Activated CD8-positive, alpha-beta memory T cell treated with anti-CD3 and anti-CD28 coated beads for 4 hours (primary cell): ENCODE measurements around the gene NRL.

Source experiments
- DNase-seq, 2 donors: peaks; one replicate each; pipeline ENCODE4 v3.0.0-alpha.2; 2020; ENCODE audit warnings: low read depth in 2 of 2

The NRL gene

DNA sequence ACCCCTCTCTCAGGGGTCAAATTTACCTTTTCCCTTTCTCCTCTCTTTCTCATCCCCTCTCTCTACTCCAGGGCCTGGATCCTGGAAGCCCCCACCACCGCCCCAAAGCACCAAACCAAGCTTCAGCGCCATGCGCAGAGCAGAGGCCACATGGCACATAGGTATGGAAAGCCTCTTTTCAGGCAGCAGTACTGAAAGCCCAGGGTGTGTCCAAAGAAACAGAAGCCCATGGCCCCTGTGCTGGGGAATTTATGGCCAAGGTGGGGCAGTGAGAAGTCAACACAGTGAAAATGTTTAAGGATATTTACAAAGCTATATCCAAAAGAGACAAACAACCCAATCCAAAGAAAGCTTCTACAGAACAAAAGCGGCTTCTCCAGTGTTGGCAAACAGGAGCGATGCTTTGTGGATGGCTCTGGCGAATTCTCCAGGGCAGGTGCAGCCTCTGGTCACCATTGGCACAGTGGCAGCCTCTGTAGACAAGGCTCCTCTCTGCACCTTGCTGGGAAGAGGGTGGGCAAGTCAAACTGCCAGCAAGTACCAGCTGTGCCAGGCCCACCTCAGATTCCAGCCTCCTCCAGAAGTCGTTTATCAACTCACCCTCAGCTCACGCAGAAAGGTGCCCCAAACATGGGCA lies 48.1 kb downstream of the NRL start:
- DNase-seq, result no peak

DNA sequence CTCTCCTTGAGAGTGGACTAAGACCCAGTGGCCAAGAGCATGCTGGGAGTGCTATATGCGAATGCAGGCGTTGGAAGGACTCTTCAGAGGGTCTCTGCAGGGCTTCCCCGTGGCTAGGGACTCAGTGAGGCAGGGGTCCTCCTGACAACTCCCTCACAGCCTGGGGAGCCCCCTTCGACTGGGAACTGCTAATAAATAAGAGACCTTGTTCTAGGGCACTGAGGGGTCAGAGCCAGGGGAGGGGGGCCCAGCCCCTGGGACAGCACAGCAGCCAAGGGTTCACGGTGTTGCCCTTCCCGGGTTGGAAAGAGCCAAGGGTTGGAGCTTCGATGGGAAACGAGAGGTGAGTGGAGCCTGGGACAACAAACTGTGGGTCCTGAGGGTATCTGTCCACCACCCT lies 49.3 kb downstream of the NRL start:
- no peak for DNase-seq

DNA sequence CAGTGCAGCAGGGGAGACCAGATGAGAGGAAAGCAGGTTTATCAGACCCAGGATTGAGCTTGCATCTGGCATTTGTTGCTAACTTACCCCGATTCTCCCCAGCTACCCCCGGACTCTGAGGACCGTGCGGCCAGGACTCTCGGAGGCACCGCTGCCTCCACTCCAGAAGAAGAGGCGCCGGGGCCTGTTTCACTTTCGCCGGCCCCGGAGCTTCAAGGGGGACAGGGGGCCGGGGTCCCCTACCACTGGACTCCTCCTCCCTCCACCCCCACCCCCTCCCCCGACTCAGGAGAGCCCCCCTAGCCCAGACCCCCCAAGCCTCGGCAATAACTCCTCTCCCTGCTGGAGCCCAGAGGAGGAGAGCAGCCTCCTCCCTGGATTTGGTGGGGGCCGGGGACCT lies 49.9 kb downstream of the NRL start:
- DNase-seq, result no peak

DNA sequence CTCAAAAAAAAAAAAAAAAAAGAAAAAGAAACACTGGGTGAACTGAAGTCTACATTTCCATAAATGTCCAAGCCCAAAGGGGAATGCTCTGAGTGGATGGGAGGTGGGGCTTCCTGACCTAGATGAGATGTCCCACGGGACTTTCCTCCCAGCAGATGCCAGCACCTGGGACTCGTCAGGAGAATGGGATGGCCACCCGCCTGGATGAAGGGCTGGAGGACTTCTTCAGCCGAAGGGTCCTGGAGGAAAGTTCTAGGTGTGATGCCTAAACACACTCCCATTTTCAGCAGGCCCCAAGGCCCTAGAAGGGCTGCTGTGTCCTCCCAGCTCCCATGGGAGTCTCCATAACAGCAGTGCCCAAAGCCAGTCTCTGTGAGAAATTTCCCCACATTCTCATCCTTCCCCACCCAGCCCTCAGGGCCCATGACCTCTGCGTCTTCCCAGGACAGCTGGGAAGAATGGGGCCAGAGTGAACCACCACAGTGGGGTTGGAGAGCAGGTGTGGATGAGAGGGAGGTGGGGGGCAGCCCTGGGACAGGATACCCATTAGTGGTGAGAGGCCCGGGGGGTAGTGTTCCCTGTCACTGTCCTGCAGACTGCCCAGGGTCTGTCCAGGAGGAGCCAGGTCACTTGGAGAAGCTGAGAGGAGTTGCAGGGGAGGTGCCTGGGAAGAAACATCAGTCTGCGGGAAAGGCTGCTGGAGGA lies 50.5 kb downstream of the NRL start:
- no peak for DNase-seq

DNA sequence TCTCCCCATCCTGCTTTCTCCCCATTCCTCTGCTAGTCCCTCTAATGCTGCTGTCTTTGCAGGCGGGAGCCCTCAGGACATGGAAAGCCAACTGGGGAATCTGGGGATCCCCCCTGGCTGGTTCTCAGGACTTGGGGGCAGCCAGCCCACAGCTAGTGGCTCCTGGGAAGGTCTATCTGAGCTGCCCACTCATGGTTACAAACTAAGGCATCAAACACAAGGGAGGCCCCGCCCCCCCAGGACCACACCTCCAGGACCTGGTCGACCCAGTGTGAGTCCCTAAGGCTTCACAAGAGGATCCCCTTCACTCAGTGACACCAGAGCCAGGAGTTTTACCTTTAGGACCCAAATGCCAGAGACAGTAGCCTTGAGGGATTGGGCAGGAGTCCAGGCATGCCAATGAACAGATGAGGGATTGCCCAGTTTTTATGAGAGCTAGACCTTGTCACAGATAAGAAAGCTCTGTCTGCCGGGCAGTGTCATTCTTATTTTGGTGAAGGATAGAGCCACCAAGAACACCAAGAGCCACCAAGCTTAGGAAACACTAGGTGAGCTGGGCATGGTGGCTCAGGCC lies 51.4 kb downstream of the NRL start:
- DNase-seq, result no peak

DNA sequence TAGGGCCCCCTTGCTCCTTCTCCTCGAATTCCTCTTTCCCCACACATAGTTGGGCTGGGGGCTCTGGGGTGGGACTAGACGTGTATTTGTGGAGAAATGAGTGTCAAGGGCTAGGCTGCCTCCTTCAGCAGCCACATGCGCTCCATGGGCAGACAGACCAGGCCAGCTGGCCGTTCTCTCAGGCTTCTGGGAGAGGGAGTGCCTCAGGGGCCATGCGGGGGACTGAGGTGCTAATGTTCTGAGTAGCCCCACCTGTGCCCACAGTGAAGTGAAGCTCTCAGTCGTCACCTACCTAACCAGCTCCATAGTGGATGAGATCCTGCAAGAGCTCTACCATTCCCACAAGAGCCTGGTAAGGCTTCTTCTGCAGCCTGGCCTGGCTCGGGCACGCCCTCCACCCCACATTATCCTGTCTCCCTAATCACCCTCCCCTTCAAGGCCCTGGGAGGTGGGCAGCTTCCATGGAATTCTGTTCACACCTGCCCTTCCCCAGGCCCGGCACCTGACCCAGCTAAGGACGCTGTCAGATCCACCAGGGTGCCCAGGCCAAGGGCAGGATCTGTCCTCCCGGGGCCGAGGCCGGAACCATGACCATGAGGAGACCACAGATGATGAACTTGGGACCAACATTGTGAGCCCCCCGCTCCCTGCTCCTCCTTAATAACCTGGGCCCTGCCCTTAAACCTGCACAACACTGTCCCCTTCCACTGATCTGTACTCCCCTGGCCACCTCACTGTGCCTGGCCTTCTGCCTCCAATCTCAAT lies 52.4 kb downstream of the NRL start:
- no peak for DNase-seq

DNA sequence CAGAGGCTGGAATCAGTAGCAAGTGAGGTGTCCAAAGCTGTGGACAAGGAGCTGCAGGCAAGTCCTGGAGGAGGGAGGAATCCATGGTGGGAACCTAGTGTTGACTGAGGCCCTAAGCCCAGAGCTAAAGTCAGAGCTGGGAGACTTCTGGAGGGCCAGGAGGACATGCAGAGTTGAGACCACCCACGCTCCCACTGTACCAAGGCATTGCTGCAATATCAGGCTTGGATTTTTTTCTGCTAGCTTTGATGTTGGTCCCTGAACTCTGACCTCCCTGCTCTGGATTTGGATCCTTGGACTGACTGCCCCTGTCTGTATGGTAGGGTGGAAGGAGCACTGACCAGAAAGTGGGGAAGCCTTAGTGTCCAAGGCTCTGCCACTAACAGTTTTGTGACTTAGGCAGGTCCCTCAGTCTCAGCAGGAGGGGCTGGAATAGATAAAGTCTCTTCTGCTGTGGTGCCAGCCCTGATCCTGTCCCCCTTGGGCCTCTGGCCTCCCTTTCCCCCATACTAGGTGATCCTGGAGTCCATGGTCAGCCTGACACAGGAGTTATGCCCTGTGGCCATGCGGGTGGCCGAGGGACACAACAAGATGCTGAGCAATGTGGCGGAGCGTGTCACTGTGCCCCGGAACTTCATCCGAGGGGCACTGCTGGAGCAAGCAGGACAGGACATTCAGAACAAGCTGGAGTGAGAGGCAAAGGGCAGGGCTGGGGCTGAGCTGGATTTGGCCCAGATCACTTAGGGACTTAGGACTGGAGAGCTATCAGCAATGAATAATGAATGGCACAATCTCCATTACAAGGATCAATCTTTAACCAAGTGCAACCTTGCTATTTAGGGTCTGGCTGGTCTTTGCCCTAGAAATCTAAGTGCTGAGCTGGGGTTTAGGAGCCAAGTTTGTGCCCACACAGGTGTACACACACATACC lies 53.5 kb downstream of the NRL start:
- no peak for DNase-seq

DNA sequence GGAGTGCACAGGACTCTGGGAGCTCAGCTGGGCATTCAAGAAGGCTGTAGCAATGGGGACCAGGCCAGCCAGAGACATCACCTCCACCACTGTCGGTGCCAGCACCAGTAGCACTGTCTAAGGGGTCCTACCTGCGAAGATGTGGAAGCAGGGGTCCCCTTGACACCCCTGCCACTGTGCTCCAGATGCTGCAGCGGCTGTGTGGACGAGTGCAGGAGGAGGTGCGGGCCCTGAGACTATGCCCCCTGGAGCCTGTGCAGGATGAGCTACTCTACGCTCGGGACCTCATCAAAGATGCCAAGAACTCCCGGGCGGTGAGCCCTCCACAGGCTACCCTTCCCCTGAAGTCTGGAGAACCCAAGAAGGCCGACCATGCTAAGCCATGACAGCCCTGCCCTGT lies 54.3 kb downstream of the NRL start:
- no peak for DNase-seq

DNA sequence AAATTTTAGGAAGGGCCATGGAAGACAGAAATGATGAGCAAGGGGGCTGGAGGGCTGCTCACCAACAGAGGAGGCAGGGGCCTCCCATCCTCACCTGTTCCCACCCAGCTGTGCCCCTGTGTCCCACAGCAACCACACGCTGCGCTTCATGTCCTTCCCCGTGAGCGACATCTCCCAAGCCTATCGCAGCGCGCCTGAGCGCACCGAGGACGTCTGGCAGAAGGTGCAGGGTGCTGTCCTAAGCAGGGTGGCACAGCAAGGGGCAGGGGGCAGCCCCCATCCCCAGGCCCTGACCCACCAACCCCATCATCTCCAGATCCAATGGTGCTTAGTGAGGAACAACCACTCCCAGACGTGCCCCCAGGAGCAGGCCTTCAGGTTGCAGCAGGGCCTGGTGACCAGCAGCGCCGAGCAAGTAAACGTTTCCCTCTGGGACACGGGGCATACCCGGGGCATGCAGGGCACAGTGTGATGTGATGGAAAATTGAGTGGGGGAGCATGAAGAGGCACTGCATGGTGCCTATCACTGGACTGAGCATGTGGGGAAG lies 54.8 kb downstream of the NRL start:
- DNase-seq, result no peak

DNA sequence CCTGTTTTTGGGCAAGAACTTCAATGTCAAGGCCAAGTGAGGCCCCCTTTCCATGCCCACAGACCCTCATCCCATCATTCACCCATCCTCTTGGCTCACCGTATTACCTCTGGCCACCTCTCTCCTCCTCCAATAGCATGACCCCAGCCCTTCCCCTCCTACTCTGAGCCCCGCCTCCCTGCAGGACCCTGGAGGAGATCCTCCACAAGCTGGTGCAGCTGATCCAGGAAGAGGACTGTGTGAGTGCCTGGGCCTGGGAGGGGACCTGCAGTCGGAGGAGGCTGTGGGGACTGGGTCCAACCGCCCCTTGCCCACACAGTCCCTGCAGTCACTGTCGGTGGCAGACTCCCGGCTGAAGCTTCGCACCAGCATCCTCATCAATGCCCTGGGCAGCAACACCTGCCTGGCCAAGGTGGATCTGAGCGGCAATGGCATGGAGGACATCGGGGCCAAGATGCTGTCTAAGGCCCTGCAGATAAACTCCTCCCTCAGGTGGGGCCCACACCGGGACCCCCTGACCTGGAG lies 55.7 kb downstream of the NRL start:
- DNase-seq, result no peak

DNA sequence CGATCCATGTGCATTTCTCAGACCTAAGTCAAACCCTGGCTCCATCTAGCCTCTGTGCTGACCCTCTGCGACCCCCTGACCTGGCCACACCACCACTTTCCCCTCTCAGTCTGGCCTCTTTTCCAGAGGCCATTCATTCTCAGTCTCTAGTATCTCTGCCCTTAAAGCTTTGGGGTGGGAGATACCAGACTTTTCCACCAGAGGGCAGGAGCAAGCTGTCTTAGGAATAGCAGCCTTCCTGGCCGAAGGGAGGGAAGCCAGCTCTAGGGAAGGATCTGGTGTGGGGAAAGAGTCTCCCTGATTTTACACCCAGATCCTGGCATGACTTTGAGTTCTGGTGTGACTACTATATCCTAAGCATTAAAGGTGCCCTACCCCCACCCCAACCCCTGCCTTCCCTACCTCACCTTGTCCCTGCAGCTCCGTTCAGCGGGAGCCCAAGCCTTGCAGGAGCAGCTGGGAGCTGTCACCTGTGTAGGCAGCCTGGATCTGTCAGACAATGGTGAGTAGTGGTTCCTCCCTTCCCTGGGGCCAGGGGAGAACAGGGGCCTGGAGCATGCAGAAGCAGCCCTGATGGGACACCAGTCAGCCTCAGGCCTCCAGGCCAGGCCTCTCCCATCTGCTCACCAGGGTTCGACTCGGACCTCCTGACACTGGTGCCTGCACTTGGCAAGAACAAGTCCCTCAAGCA lies 56.3 kb downstream of the NRL start:
- DNase-seq, result no peak

DNA sequence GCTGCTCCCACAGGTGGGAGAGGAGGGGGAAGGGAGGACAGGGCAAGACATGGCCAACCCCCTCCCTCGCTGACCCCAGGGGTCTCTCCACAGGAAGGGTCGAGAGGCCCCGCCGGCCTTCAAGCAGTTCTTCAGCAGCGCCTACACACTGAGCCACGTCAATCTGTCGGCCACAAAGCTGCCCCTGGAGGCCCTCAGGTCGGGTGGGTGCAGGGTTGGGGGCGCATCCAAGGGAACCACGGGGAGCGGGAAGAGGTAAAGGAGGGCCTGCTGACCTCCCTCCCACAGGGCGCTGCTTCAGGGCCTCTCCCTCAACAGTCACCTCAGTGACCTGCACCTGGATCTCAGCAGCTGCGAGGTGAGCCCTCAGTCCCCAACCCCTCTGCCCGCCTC lies 56.9 kb downstream of the NRL start:
- no peak for DNase-seq

DNA sequence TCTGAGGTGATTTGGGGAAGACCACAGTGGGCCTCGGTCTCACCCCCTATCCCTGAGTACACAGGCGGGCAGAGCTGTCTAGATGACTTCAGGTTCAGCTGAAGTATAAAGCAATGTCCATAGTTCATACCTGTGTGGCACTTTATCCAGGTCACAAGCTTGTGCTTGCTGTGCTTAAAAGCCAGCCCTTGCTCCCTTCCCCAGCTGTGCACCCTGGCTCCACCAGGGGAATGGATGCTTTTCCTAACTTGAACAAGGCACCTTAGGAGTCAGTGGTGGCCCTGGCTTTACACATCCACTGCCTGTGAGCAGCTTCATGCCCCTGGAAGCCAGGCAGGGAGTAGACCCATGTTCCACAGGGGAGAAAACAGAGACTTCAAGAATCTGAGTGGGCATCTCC lies 57.5 kb downstream of the NRL start:
- no peak for DNase-seq

DNA sequence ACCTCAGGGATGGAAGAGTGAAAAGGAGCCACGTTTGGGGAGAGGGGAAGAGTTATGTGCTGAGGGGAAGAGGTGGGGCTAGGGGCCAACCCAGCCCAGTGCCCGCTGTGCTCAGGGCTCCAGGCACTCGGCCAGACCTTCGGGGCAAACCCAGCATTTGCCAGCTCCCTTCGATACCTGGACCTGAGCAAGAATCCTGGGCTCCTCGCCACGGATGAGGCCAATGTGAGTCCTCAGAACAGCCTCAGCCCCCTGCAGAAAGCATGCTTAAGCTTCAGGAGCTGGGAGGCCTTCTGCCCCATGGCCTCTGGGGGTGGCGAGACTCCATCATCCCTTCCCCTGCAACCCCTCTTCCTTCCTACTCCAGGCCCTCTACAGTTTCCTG lies 58.0 kb downstream of the NRL start:
- DNase-seq, result no peak

DNA sequence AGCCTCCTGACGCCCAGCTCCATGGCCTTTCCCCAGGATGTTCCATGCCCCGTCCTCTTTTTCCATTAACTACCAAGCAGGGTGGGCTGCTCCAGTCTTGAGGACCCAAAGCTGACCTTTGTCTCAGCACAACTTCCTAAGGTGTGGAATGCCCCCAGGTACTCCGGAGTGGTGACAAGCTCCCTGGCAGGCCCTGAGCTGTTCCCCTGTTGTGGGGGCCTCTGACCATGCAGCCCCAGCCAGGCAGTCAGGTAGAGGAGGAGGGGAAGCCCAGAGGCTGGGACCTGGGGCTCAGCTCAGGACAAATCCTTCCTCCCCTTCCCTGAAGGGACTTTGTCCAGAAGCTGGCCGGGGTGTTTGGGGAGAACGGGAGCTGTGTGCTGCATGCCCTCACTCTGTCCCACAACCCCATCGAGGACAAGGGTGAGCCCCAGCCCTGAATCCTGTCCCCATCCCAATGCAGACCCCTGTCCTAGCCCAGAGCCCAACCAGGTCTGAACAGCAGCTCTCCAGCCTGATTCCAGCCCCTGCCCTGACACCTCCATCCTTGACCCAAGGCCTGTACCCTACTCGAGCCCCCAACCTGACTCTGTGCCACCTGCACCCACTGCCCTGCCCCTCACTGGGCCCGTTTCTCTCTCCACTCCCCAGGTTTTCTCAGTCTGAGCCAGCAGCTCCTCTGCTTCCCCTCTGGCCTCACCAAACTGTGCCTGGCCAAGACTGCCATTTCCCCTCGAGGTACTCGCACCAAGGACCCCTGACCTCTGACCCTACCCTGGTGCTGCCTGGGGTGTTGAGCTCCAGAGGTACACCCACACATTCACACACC lies 58.6 kb downstream of the NRL start:
- no peak for DNase-seq

DNA sequence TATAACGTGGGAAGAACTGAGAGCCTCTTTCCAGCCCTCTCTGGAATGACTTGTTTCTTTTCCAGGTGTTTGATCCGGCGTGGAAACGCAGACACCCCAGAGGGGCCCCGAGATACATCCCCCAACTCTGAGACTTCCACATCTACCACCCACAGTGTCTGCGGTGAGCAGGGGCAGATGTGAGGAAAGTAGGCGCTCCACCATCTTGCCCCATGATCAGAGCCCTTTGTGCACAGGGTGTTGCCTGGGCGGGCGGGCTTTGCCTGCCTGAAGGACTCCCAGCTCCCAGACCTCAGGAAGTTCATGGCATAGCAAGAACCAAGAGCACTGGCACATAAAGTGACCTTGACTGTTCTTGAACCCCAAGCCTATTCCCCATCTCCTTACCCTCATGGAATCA lies 60.1 kb downstream of the NRL start:
- no peak for DNase-seq

DNA sequence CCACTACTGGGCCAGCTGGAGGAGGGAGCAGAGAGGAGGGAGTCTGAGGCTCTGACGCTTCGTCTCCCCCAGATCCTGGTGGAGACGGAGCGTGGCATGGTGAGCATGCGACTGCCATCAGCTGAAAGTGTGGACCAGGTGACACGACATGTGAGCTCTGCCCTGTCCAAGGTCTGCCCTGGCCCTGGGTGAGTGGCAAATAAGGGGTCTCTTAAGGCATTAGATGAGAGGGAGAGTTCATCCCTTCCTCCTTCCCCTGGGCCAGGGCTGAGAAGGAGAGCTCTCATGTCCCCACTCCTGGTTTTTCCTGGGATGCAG lies 60.5 kb downstream of the NRL start:
- no peak for DNase-seq

DNA sequence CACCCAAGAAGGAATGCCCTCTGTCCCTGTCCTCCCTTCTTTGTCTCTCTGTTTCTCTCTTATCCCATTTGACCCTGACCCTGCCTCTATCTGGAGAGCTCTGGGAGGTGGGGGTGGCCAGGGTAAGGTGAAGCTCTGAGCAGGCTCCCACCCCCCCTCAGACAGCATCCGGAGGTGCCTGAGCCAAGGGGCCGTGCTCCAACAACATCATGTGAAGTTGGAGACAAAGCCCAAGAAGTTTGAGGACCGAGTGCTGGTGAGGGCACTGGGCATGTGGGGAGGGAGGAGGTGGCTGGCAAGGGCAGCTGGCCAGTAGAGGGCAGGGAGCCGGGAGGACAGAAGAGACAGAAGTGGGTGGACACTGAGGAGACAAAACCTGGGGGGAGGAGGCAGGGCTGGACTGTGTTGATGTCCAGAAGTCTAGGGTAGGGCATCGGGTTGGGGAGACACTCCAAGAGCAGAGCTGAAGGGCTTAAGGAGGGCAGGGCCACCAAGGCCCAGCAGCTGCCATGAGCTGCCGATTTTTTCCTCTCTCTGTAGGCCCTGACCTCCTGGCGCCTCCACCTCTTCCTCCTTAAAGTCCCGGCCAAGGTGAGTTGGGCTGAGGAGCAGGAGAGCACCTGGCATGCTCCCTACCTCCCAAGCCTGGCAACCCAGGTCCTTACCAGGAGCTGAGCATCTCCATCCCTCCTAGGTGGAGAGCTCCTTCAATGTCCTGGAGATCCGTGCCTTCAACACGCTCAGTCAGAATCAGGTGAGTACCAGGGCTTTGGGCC lies 61.0 kb downstream of the NRL start:
- no peak for DNase-seq
